Choroid plexus epithelial cell (primary cell): ENCODE results near the gene INTS7.
"Not testable (repeated sequence)": the region's sequence is repeated elsewhere in the genome, so short reads cannot be mapped to it uniquely, and the experiment has no call there.

ENCODE experiments used
- DNase-seq: peaks from one replicate; pipeline ENCODE4 v3.0.0-alpha.2; 2010; ENCODE audit warnings: low read depth
- H3K4me3 ChIP-seq: 2 replicates; pipeline ENCODE4 v1.5.1; 2011; ENCODE audit warnings: low read depth, mild to moderate bottlenecking, control low read depth, low read length, moderate library complexity
- CTCF ChIP-seq: conservative IDR thresholded peaks from 2 replicates; pipeline ENCODE4 v1.5.1; 2011; ENCODE audit warnings: low read depth, mild to moderate bottlenecking, control low read depth, inconsistent platforms, low read length, moderate library complexity

Gene INTS7

GRCh38 chr1:212007178-212007577, 28.2 kb downstream of the INTS7 start:
- no peak for DNase-seq
- TF ChIP-seq CTCF, result no peak
- no peak overlapping the region for H3K4me3 ChIP-seq

- no peak overlapping the region for H3K4me3 ChIP-seq
- no peak for DNase-seq
- no peak for TF ChIP-seq CTCF
Observed at GRCh38 chr1:212004895-212005608, 30.3 kb downstream of the INTS7 start.

- DNase-seq, result peak; percentile 27
- TF ChIP-seq CTCF, result no peak
- no peak overlapping the region for H3K4me3 ChIP-seq
Observed at GRCh38 chr1:212002536-212002935, 32.8 kb downstream of the INTS7 start.

GRCh38 chr1:211997426-211997825, 37.9 kb downstream of the INTS7 start:
- DNase-seq, H3K4me3 ChIP-seq: not testable (repeated sequence)

GRCh38 chr1:211991695-211992094, 43.7 kb downstream of the INTS7 start:
- no peak overlapping the region for H3K4me3 ChIP-seq
- DNase-seq, result no peak
- TF ChIP-seq CTCF, result no peak

- no peak for DNase-seq
- no peak overlapping the region for H3K4me3 ChIP-seq
- no peak for TF ChIP-seq CTCF
Observed at GRCh38 chr1:211986628-211987254, 48.6 kb downstream of the INTS7 start.

GRCh38 chr1:211985556-211986264, 49.6 kb downstream of the INTS7 start:
- H3K4me3 ChIP-seq, result no peak overlapping the region
- no peak for DNase-seq
- TF ChIP-seq CTCF, result no peak
